K562 (cell line): ENCODE results near the gene RAPGEF5.

ENCODE experiments used
- CTCF ChIP-seq, 3 experiments: IDR thresholded peaks in 2 of 3; conservative IDR thresholded peaks in 1 of 3; 2 replicates each; pipeline ENCODE4 v1.5.1; 2011 to 2012; ENCODE audit warnings: low read length in 3 of 3, mild to moderate bottlenecking in 3 of 3, control low read depth in 2 of 3, improper control_type of control experiment in 1 of 3, inconsistent platforms in 1 of 3, low read depth in 1 of 3, mixed read lengths in 1 of 3, moderate library complexity in 1 of 3; ENCODE audit not compliant: insufficient read depth in 2 of 3
- CUX1 ChIP-seq: fragments of 200-800 bp; sonication (Bioruptor generic); IDR thresholded peaks from 2 replicates; pipeline ENCODE4 v1.6.1; 2016; ENCODE audit warnings: missing genetic modification characterization, missing compliant biosample characterization
- DLX4 ChIP-seq: fragments of 250-450 bp; sonication (Bioruptor Pico); IDR thresholded peaks from 2 replicates; pipeline ENCODE4 v1.6.1; 2021; ENCODE audit warnings: mild to moderate bottlenecking
- E2F1 ChIP-seq: sonication (generic); formaldehyde crosslinking; IDR thresholded peaks from 2 replicates; pipeline ENCODE4 v1.8.1; 2023; ENCODE audit warnings: mild to moderate bottlenecking, missing genetic modification reagents, moderate library complexity
- HINFP ChIP-seq: fragments of 450-650 bp; conservative IDR thresholded peaks from 2 replicates; pipeline ENCODE4 v1.6.1; 2016; ENCODE audit warnings: missing genetic modification characterization, low read depth, mild to moderate bottlenecking, control low read depth, missing compliant biosample characterization
- POLR2A ChIP-seq: fragments of 450-650 bp; conservative IDR thresholded peaks from 2 replicates; pipeline ENCODE4 v1.6.1; 2016
- ZNF274 ChIP-seq: IDR thresholded peaks from 2 replicates; pipeline ENCODE4 v1.6.1; 2011; ENCODE audit warnings: low read depth, mild to moderate bottlenecking, low read length, moderate library complexity, borderline replicate concordance

GRCh38 chr7:22115689-22116088 lies 241.3 kb downstream of the RAPGEF5 start:
- TF ChIP-seq ZNF274 (no peak), DLX4 (CRISPR knock-in tag) (no peak), HINFP (tag) (no peak), POLR2A (no peak), CTCF (IDR thresholded peaks at IDR 0.05 in 2 of 3, conservative IDR thresholded peaks at IDR 0.05 in 1 of 3; ENCODE audit: insufficient read depth in 2 of 3, low read depth in 1 of 3, low read length in 3 of 3) (no peak), CUX1 (CRISPR knock-in tag) (no peak), E2F1 (CRISPR knock-in tag) (no peak)
